Stimulated activated CD4-positive, alpha-beta T cell treated with anti-CD3 and anti-CD28 coated beads, Interleukin-1b, Interleukin-23, amount 100 ng/mL, for 4 hours (primary cell): ENCODE data around the gene CDHR5.

Experiments
- DNase-seq, 2 donors: peaks; one replicate each; pipeline ENCODE4 v3.0.0-alpha.2; 2020; ENCODE audit warnings: low read depth in 2 of 2

The CDHR5 gene

DNA sequence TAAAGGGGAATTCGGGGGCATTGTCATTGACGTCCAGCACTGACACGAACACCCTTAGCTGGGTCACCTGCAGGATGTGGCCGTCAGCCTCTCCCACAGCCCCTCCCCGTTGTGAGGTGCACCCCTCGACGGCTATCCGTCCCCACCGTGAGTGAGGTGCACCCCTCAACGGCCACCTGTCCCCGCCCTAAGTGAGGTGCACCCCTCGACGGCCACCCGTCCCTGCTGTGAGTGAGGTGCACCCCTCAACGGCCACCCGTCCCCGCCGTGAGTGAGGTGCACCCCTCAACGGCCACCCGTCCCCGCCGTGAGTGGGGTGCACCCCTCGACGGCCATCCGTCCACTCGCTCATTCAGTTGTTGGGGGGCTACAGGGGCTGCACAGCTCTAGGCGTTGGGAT, 2.9 kb downstream of the CDHR5 start:
- DNase-seq: no peak

DNA sequence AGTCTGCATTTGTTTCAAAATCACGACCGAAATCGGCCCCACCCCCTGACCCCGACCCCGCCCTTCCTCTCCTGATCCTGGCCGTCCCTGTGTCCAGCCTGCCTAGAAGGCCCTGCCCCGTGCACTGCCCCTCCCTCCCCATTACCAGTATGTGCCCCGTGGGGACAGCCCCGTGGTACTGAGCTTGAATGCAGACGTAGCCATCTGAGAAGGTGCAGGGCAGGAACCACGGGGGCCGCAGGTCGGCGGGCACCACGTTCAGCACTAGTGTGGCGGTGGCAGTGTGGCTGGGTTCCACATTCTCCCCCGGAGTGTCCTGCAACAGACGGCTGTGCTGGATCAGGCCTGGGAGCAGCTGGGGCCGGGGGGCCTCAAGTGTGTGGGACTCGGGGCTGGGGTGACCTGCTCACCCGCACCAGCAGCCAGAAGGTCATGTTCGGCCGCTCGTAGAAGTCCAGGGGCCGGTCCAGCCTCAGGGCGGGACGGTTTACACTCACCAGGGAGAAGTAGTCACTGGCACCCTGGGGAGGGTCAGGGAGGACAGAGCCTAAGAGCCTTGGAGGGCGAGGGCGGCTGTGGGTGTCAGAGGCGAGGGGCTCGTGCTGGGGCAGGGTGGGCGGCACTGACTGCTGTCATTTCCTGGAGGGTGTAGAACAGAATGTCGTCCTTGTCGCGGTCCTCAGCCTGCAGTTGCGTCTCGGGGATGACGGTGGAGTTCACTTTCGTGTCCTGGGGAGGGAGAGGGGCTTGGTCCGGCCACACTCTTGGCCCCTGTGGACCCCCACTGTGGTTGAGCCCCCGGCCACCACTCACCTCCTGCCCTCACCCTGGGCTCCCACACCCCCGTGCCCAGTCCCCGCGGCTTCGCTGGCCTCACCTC, 3.6 kb downstream of the CDHR5 start:
- DNase-seq: no peak

DNA sequence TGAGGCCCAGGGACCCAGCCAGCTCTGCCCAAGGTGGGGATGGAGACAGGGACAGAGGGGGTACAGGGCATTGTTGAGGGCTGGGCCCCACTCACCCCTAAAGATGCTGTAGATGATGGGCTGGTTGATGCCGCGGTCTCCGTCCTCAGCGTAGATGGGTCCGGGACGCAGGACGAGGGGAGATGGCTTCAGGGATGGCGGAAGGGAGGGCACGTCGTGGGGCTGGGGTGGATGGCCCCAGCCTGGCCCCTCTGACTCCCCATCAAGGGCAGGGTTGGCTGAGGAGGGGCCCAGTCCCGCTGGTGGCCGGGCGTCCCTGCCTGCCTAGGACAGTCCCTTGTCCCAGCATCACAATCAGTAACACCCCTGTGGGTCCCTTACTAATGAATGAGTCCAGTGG, 4.6 kb downstream of the CDHR5 start:
- DNase-seq: no peak

DNA sequence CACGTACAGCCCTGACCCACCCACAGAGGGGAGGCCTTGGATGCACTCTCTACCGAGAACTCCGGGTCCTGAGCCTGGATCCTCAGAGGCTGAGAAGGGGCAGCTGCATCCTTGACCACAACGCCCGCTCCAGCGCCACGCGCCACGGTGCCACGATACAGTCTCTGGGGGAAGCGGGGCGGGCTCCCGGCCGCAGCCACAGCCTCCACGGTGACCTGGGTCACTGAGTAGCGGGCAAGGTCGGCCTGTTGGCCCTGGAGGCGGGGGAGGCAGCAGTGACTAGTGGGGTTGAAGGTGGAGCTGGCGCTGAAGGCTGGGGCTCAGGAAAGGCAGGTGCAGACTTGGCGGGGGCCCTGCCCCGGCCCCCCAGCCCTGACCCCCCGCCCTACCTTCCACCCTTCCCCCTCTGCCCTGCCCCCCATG, 5.1 kb downstream of the CDHR5 start:
- no peak for DNase-seq

DNA sequence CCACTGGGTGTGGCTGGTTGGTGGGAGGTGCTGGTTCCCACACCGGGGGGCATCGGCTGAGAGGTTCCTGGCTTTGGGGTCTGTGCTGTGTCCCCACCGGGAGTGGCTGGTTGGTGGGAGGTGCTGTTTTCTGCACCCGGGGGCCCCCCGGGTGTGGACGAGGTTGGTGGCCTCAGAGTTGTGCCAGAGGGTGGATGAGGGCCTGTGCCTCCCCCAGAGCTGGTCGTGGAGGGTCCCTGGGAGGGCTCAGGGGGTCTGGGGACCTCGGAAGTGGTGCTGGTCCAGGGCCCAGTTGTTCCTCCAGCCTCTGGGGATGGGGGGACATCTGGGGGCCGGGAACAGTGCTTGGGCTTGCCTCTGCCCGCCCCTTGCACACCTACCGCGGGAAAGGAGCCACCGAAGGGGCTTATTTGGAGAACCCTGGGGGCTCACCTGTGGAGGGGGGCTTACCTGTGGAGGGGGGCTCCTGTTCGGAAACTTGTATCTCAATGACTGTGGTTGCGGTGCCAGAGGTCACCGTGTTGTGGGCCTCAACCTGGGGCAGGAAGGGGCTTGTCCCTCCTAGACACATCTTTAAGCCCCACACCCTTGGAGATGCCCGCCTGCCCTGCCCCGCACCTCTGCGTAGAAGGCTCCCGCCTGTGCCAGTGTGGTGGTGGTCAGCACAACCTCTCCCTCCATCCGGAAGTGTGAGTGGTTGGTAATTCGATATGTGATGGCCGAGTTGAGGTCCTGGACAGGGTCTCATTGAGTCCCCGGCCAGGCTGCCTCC, 5.7 kb downstream of the CDHR5 start:
- DNase-seq: no peak

DNA sequence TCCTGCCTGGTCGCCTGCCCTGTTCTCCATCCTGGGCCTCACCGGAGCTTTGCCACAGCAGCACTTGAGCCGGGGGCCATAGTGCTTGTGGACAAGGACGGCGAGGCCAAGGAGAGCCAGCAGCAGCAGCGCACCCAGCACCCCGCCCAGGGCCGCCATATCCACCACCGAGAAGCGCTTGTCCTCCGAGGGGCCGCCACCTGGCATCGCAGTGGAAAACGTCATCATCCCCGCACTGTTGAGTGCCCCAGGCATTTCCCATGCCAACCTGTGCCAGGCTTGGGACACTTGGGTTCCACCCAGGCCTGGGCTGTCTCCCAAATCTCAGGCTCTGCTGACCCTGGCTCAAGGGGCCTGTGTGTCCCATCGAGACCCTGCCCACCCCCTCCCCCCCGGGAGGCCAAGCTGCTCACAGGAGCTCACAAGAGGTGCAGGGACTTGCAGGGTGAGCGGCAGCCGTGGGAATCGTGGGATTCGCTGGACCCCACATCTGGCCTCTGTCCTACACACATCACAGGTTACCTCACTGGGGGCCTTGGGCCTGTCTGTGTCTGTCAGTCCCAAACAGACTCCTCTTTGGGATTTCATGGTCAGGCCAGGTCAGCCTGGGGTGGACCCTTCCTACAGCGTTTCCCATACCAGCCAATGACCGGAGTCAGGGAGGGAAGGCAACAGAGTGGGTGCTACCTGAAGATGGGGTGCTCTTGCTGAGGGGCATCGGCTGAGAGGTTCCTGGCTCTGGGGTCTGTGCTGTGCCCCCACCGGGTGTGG, 6.7 kb downstream of the CDHR5 start:
- DNase-seq: no peak

DNA sequence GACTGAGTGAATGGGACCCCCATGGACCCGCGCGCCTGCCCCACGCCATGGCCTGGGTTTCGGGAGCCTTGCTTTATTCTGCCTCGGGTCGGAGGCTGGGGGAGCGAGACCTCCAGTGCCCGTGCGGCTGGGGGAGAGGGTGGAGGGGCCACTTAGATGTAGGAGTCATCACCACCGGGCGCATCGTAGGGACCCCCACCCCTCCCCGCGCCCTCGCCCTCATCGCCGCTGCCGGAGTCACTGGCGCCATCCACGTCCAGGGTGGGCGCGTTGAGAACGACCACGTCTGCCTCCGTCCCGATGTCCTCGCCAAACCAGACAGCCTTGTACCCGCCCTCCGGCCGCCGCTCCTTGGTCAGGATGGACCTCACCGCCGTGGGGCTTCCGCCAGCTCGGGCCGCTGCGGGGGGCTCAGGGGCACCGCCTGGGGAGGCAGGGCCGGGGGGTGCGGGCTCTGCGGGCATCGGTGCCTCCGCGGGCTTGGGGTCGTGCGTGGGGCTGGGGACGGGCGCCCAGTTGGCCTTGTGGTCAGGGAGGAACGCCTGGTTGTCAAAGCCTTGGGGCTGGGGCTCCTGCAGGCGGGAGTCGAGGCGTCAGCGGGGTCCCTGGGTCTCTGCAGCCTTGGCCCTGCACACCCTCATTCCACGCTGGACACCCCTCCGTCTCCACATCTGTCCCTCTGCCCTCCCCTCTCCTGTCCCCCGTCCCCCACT, 7.4 kb downstream of the CDHR5 start:
- DNase-seq: no peak

DNA sequence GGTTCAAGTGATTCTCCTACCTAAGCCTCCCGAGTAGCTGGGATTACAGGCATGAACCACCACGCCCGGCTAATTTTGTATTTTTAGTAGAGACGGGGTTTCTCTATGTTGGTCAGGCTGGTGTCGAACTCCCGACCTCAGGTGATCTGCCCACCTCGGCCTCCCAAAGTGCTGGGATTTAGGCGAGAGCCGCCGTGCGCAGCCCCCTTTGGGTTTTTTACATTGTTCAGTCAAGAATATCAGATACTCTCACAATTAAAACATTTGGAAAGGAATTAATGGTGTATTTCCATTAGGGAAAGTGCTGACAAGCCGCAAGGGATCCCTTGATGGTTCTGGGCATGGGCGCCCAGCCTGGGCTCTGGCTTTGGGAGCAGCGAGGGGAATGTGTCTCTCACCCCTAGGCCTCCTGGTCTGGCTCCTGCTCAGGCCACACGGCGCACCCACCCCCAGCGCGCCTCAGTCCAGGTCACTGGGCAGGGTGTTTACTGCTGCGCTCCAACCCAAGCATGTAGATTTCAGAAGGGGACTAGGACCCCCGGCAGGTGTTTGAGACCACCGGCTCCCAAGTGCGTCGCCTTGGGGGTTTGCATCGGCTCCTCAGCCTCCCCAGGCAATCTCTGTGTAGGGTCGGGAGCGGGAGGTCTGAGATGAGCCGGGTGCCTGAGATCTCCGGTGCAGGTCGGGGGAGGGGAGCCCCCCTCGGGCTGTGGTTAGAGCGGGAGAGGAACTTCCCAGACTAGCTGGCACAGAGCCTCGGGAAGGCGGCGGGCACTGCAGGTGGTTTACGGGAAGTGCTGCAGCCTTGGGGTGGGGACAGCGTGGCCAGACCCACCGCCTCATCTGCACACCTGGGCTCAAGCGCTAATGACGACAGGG, 8.2 kb downstream of the CDHR5 start:
- no peak for DNase-seq

DNA sequence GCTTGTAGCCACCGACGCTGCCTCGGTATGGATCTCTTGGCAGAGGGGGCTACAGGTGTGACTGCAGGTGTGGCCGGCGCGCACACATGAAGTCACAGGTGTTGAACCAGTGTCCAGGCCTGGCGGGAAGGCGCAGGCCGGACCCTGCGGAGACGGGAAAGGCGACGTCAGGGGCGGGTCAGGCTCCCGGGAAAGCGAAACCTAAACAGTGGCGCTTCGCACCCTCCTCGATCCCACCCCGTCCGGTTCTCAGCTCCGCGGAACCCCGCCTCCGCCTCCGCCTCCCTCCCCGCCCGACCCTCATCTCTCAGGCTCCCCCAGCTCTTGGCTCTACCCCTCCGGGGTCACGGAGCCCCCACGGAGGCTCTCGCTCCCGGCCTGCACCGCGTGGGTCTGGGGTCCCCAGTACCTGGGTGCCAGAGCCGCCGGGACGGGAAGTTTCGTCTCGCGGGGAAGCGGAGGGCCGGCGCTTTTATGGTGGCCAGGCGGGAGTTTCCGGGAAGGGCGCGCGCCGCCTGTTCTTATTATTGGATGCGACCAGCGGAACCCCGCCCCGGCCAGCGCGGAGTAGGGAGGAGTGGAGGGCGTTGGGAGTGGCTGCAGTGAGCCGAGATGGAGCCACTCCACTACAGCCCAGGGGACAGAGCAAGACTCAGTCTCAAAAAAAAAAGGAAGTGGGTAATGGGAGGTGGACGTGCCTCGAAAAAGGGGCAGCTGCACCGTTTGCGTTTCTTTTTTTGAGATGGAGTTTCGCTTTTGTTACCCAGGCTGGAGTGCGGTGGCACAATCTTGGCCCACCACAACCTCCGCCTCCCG, 9.0 kb downstream of the CDHR5 start, which contains the start of gene IRF7:
Gene IRF7 (minus strand): TSS at position 447 of the 816 bp plus-strand sequence. CDS start 586 bp downstream, outside the sequence.
- DNase-seq: peak; percentile 70 to 73

DNA sequence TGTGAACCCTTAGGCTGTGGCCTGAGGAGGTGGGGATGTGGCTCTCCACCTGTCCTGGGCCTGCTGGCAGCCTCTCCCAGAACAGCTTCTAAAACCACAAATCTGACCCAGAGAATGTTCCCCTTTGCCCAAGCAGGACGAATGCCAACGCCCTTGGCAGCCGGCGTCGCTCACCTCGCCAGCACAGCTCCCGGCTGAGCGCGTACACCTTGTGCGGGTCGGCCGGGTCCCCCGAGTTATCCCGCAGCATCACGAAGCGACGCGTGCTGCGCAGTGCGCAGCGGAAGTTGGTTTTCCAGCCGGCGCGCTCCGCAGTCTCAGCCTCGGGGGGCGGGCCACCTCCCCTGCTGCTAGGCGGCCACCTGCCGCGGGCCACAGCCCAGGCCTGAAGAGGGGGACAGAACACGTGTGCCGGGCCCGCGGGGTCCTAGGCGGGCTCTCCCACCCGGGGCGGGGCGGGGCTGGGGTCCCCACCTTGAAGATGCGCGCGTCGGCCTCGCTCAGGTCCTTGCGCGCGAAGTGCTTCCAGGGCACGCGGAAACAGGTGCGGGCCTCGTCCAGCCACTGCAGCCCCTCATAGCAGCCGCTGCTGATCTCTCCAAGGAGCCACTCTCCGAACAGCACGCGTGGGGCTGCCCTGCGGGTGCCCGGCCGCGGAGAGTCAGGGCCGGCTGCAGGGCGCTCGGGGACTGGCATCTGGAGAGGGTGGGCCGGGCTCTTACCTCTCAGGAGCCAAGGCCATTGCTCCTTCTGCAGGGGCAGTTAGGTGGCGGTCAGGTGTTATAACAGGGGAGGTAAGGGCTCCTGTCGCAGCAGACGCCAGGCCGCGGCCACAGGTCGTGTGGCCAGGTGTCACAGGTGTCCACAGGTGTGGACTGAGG, 9.9 kb downstream of the CDHR5 start:
- no peak for DNase-seq

DNA sequence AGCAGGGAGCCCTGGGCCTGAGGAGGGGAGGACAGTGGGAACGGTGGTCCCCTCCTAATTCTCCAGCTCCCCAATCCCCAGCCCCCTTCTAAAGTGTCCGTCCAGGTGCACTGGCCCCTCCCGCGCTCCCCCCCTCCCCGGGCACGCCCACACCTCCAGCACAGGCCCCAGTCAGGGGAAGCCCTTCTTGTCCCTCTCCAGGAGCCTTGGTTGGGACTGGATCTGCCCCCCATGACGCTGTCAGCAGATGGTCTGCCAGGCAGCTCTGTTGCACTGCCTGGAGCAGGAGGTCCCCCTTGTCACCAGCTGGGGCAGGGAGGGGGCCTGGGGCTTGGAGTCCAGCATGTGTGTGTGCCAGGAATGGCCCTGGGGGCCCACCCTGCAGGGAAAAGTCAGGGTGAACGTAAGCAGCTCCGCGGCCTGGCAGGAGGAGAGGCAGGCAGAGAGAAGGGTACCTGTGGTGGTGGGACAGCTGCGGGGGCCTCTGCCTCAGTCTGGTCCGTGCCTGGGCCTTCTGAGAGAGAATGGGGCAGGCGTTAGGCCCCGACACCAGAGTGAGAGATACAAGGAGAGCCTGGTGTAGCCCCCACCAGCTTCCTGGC, 10.6 kb downstream of the CDHR5 start:
- DNase-seq: no peak

DNA sequence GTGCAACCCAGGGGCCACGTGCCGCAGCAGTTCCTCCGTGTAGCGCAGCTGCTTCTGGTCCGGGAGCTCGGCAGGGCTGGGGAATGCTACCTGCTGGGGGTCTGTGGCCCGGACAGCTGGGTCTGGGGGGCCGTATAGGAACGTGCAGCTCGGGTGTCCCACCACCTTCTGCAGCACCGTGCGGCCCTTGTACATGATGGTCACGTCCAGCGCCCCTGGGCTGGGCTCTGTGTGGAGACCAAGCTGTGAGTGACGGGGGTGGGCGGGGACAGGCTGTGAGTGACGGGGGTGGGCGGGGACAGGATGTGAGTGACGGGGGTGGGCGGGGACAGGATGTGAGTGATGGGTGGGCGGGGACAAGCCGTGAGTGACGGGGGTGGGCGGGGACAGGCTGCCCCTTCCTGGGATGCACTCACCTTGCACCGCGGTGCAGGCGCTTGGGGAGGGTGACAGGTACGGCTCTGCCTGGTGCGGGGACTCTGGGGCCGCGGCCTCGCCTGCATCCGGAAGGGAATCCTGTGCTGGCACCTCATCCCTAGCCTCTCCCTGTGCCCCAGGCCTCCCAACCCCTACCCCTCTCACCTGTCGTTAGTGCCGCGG, 11.3 kb downstream of the CDHR5 start:
- peak; percentile 77 to 86 for DNase-seq

DNA sequence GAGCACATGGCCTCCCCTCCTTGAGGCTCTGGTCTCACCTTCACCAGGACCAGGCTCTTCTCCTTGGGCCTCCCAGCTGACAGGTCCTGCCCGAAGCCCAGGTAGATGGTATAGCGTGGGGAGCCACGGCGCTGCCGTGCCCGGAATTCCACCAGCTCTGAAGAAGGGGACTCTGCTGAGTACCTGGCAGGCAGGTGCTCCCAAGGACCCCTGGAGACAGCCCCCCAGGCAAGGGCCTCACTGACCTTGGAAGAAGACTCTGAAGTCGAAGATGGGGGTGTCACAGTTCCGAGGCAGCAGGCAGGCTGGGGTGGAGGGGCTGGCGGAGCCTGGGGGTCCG, 11.8 kb downstream of the CDHR5 start:
- DNase-seq: no peak

DNA sequence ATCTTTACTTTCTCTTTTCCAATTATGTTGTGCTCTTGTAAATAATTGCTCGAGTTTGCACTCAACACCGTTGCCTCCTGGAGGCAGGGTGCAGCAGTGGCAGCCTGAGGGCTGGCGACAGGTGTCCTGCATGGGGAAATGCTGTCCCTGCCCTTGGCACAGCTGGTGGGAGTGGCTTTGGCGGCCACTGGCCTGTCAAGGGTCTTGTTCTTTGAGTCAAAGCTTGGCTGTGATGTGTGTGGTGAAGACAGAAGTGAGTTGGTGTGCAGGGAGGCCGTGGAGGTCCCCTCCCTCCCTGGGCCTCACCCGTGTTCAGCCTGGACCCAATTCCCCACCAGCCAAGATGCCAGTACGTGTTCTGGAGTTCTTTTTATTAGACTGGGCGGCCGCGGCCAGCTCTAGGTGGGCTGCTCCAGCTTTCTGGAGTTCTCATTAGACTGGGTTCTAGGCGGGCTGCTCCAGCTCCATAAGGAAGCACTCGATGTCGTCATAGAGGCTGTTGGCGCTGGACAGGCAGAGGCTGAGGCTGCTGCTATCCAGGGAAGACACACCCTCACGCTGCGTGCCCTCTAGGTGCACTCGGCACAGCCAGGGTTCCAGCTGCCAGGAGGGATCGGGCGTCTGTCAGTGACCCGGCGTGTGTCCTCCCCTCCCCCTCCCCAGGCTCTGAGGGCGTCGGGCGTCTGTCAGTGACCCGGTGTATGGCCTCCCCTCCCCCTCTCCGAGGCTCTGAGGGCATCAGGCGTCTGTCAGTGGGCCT, 12.4 kb downstream of the CDHR5 start:
- DNase-seq: no peak

DNA sequence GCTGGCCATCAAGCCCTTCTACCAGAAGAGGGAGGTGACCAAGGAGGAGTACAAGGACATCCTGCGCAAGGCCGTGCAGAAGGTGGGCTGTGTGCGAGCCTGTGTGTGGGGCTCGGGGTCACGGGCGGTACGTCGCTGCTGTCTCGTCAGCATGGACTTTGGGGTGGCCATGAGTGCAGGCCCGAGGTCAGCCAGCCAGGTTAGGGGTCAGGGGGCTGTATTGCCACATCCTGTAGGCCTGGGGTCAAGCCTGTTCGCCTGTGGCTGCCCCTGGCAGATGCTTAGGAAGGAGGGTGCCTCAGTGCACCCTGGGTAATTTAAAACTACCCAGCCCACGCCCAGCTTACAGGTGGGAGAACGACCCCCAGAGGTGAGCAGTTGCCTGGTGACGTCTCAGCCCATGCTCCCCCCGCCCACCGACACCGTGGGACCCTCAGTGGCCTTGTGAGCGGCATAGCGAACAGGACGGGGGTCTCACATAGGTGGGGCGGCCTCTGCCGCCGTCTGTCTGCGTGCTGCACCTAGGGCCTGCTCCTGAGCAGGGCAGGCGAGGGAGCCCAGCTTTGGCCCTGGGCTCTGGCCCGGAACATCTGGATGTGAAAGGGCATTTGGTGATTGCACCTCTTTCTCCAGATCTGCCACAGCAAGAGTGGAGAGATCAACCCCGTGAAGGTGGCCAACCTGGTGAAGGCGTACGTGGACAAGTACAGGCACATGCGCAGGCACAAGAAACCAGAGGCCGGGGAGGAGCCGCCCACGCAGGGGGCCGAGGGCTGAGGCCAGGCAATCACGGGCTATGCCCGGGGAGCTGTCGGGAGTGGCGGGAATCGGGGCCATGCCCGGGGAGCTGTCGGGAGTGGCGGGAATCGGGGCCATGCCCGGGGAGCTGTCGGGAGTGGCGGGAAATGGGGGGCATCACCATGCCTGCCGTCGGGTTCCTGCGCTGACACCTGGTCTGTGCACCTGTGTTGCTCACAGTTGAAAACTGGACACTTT, 13.5 kb downstream of the CDHR5 start:
- DNase-seq: no peak
